GM20000 (cell line): Measurements from ENCODE around the gene ETFA.
"Not testable (repeated sequence)": the region's sequence is repeated elsewhere in the genome, so short reads cannot be mapped to it uniquely, and the experiment has no call there.

ENCODE experiments used
- DNase-seq: peaks from one replicate; pipeline ENCODE4 v3.0.0; 2012; ENCODE audit warnings: low spot score
- CTCF ChIP-seq: IDR thresholded peaks from 2 replicates; pipeline ENCODE4 v1.5.1; 2012; ENCODE audit warnings: mild to moderate bottlenecking, control low read depth; ENCODE audit errors: extremely low read depth, missing control alignments

The ETFA gene

GRCh38 chr15:76278651-76279050 is 32.6 kb downstream of the ETFA start:
- TF ChIP-seq CTCF = no peak
- DNase-seq = no peak

GRCh38 chr15:76274821-76275220 is 36.4 kb downstream of the ETFA start:
- DNase-seq = no peak
- no peak for TF ChIP-seq CTCF

GRCh38 chr15:76274226-76274625 is 37.0 kb downstream of the ETFA start:
- TF ChIP-seq CTCF = no peak
- no peak for DNase-seq

GRCh38 chr15:76270876-76271275 is 40.4 kb downstream of the ETFA start:
- no peak for TF ChIP-seq CTCF
- DNase-seq = no peak

GRCh38 chr15:76267077-76267476 is 44.2 kb downstream of the ETFA start:
- no peak for TF ChIP-seq CTCF
- no peak for DNase-seq

- not testable (repeated sequence) for DNase-seq
Measured at GRCh38 chr15:76265769-76266168, 45.5 kb downstream of the ETFA start.

- no peak for TF ChIP-seq CTCF
- no peak for DNase-seq
Measured at GRCh38 chr15:76260246-76260938, 50.9 kb downstream of the ETFA start.

- no peak for TF ChIP-seq CTCF
- no peak for DNase-seq
Measured at GRCh38 chr15:76259392-76259791, 51.9 kb downstream of the ETFA start.
